HG02970 (cell line): ENCODE measurements around the gene DNMT1.
"Not testable (repeated sequence)": the region's sequence is repeated elsewhere in the genome, so short reads cannot be mapped to it uniquely, and the experiment has no call there.

Source experiments
- ATAC-seq: cut with Tn5 transposase; IDR thresholded peaks from one replicate; pipeline ENCODE4 v1.9.1; 2021; ENCODE audit warnings: mild to moderate bottlenecking, moderate library complexity, moderate number of reproducible peaks; ENCODE audit not compliant: unreplicated experiment, low FRiP score

DNMT1 gene

GRCh38 chr19:10187315-10187714, 7.4 kb downstream of the DNMT1 start:
- no peak for ATAC-seq

- no peak for ATAC-seq
These were observed 10.1 kb downstream of the DNMT1 start for GRCh38 chr19:10184636-10185035.

GRCh38 chr19:10183926-10184325, 10.8 kb downstream of the DNMT1 start:
- ATAC-seq: no peak

GRCh38 chr19:10182847-10183246, 11.9 kb downstream of the DNMT1 start:
- no peak for ATAC-seq

GRCh38 chr19:10182076-10182475, 12.7 kb downstream of the DNMT1 start:
- no peak for ATAC-seq

GRCh38 chr19:10180459-10180858, 14.3 kb downstream of the DNMT1 start:
- no peak for ATAC-seq

GRCh38 chr19:10180024-10180423, 14.7 kb downstream of the DNMT1 start:
- ATAC-seq: not testable (repeated sequence)

GRCh38 chr19:10173527-10173926, 21.2 kb downstream of the DNMT1 start:
- ATAC-seq: no peak

- no peak for ATAC-seq
These were observed 26.3 kb downstream of the DNMT1 start for GRCh38 chr19:10168386-10168948.

GRCh38 chr19:10167459-10167858, 27.3 kb downstream of the DNMT1 start:
- no peak for ATAC-seq

GRCh38 chr19:10166501-10166900, 28.3 kb downstream of the DNMT1 start:
- not testable (repeated sequence) for ATAC-seq

- ATAC-seq: no peak
These were observed 28.7 kb downstream of the DNMT1 start for GRCh38 chr19:10166046-10166445.

- no peak for ATAC-seq
These were observed 31.2 kb downstream of the DNMT1 start for GRCh38 chr19:10163536-10163935.

GRCh38 chr19:10159610-10160009, 35.1 kb downstream of the DNMT1 start:
- ATAC-seq: no peak

GRCh38 chr19:10158485-10158884, 36.3 kb downstream of the DNMT1 start:
- ATAC-seq: no peak

- no peak for ATAC-seq
These were observed 36.7 kb downstream of the DNMT1 start for GRCh38 chr19:10158071-10158470.

GRCh38 chr19:10155839-10156238, 38.9 kb downstream of the DNMT1 start:
- no peak for ATAC-seq

- no peak for ATAC-seq
These were observed 42.7 kb downstream of the DNMT1 start for GRCh38 chr19:10152100-10152499.

- no peak for ATAC-seq
These were observed 43.2 kb downstream of the DNMT1 start for GRCh38 chr19:10151521-10151920.

- ATAC-seq: no peak
These were observed 45.3 kb downstream of the DNMT1 start for GRCh38 chr19:10149427-10149826.

- ATAC-seq: no peak
These were observed 48.6 kb downstream of the DNMT1 start for GRCh38 chr19:10146142-10146541.

GRCh38 chr19:10145031-10145430, 49.7 kb downstream of the DNMT1 start:
- no peak for ATAC-seq

GRCh38 chr19:10144361-10144760, 50.4 kb downstream of the DNMT1 start:
- ATAC-seq: no peak
